HG03432 (cell line): ENCODE data around the gene ARHGAP22.

Source experiments
- ATAC-seq: cut with Tn5 transposase; IDR thresholded peaks from one replicate; pipeline ENCODE4 v1.9.1; 2021; ENCODE audit warnings: mild to moderate bottlenecking, moderate library complexity; ENCODE audit not compliant: unreplicated experiment

ARHGAP22 gene

DNA sequence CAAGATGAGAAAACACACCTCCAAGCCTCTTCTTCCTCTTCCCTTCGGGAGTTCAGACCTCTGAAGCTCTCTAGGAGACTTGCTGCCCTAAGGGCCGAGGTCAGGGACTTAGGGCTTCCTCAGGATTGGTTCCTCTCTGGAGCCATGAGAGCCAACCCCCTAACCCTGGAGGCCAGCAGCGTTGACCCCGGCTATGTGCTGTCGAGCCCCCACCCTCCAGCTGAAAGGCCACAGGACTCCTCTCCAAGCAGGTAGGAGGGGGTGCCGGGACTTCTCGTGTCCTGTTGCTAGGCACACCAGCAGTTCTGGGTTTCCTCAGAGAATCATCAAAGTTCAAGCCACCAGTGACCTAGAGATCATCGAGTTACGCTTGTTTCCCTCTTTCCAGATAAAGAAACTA lies 87.4 kb downstream of the ARHGAP22 start:
- ATAC-seq: no peak

DNA sequence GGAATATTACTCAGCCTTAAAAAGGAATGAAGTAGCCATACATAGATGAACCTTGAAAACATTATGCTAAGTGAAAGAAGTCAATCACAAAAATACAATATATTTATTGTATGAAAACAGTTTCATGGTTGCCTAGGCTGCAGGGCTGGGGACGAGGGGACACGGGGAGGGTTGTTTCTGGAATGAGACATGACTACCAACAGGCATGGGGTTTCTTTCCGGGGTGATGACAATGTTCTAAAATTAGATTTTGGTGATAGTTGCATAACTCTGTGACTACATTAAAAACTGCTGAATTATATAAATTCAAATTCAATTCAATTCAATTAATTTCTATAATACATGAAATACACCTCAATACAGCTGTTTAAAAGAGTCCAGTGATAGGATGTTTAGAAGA lies 88.0 kb downstream of the ARHGAP22 start:
- ATAC-seq: no peak

DNA sequence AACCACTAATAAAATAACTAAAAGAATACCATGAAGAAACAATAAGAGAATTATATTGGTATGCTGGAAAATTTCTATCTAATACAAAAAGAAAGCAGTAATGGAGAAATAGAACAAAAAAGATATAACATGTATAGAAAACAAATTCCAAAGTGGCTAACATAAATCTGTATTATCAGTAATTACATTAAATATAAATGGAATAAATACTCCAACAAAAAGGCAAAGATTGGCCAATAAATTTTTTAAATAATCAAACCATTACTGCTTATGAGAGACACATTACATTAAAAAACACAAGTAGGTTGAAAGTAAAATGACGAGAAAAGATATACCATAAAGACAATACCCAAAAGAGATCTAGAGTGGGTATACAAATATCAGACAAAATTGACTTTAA lies 90.0 kb downstream of the ARHGAP22 start:
- ATAC-seq: no peak

DNA sequence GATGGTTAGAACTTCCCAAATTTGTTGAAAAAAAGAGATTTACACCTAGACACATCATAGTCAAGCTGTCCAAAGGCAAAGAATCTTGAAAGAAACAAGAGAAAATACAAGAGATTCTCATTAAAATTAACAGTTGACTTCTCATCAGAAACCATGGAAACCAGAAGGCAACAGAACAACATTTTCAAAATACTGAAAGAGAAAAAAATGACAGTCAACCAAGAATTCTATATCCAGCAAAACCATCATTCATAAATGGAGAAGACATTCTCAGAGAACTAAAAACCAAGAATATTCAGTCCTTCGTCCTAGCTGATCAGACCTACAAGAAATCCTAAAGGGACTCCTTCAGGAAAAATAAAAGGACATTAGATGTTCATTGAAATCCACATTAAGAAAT lies 90.6 kb downstream of the ARHGAP22 start:
- no peak for ATAC-seq

DNA sequence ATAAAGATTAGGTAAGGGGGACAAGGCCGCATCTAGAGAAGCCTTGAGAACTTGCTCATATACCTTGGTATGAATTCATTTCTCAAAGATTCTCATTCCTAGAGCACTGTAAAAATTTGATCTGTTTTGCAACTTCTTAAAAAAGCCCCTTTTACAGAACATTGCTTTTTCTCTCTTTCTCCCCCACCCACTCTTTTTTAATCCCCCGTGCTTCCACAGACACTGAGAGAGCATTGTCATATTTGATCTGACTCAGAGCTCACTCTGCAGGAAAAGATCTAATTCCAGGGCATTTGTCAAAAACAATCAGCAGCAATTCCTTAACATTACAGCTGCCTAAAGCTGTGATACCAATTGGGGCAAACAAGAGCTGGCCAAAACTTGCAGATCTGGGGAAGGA lies 92.0 kb downstream of the ARHGAP22 start:
- no peak for ATAC-seq

DNA sequence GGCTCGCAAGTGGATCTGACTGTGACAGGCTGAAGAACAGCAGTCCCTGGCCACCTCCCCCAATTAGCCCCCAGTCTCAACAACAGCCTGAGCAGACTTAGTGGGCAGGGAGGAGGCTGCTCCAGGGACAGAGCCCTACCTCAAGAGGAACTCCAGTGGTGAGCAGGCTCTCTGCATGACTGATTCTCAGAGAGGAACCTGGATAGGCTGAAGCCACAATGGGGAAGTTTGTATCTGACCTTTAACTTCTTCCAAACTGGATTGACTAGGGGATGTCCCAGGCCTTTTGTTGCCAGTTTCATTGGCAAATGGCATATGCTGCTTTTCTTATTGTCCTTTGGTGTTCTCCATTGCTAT lies 93.0 kb downstream of the ARHGAP22 start:
- ATAC-seq: no peak

DNA sequence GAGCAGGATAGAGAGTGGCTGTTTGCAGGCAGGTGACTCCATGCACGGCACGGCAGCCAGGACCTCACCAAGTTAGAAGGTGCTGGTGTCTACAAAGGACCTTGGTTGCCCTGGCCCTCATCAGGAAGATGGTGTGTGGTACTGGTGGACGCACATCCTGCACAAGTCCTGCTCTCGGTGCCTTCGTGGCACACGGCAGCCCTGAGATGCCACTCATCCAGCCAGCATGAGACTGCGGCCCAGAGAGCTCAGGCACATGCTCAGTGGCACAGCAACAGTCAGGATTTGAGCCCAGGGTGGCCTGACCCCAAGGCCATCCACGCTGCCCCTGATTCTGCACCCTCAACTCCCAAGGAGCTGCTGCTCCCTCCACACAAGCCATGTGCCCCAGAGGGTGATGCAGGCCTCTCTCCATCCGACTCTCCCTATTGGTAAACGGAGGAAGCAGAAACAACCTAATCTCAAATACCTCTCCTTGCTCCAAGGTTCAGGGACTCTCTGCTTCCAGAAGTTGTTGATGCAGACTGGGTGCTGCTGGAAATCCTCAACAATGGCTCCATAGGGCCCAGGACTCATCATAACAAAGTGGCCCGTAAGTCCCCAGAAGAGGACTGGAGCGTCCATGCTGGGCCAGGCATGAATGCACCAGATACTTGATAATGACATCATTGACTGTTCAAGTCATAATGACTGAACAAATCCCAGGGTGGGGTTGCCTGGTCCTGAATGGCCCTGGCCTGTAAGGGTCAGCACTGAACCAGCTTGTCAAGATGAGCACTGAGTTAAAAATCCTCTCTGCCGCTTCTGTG lies 93.6 kb downstream of the ARHGAP22 start:
- ATAC-seq: no peak

DNA sequence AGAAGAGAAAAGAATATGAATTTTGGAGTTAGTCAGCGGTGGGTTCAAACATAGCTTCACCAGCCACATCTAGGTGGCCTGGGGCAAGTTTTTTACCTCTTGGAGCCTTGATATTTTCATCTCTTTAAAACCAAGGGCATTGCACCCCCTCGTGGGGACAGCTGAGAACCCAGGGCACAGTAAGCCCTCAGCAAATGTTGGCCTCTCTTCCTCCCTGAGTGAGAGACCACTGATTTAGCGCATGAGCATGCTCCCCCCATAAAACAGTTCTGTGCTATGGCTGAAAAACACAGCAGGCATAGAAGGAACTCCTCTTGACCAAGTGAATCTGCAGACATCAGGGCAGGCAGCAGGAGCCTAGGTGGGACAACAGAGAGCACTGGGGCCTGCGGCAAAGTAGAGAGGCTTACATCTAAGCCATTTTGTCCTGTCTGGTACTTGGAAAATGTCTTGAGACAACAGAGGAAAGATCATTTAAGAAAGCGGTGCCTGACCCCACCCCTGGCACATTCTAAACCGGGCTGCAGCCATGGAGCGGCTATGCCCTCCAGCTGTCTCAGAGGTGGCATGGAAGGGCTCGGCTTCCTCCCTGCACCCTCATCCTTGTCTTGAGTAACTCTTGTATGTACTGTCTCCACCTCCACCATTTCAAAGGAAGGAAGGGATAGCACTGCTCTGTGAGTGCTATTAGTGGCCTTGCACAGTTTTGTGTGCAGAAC lies 94.7 kb downstream of the ARHGAP22 start:
- no peak for ATAC-seq

DNA sequence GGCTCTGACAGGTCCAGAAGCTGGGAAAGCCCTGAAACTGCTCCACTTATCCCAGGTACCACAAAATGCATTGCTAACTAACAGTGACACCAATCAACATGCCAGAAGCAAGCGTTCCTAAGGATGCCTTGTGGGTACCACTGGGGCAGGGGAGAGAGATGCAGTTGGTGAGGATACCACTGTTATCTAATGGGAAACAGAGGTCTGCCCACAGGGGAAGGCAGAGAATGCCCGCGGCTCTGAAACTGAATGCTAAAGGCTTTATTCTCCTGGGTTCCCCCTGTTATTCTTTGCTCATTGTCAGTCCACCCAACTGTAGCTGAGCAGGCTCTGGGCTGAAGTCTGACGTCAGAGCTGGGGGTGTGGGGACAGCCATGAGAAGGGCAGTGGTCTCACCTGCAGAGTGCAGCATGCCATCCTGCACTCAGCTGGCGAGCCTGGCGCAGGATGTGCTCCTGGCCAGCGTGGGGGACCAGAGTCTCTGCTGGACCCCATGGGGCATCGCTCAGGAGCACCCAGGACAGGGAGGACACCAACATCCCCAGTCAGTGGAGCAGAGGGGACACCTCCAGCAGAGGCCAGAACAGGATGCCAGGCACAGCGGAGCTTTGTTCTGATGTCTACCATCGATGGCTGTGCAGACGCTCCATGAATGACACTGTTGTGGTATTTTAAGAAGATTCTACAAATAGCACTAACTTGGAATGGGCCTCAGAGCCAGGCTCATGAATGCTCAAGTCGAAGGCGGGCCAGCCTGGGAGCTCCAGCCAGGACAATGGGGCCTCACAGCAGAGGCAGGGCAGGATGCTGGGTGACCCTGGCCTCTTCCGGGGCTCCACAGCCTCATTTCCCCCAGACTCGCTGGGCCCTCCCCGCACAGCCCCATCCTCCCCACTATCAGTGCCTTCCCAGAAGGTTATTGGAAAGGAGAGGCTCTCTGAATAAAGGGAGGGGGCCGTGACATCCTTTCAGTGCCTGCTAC lies 95.8 kb downstream of the ARHGAP22 start:
- ATAC-seq: no peak

DNA sequence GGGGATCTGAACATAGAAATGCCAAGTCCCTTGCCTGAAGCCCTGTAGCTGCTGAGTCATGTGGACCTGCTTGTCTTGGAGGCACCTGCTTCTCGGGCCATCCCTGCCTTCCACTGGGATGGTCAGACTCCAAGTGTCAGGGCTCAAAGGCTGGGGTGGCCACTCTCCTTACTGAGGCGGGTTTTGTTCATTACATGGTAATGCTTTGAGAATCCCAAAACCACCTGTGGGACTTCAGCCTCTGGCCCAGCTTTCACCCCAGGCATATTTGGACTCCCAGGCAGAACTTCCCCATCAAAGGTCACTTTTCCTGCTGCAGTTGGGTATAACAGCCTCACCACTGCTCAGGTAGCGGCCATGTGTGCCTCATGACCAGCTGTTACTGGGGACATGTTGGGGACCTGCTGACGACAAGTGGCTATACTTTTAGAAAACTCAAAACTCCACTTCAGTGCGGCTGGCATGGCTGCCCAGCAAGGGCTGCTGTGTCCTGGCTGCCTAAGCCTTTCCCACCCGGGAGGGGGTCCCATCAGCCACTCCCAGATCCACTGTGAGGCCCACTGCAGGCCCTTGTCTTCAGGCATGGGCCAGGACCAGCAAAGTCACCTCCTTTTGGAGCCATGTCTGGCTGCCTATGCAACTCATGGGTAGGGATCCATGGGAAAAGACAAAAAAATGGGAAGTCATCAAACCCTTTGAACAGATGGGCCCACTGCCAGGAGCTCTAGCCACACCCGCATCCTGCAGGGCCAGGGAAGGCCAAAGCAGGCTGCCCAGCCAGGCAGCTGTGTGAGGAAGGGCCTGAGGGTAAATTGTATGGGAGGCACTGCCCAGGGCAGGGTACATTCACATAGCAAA lies 96.7 kb downstream of the ARHGAP22 start:
- ATAC-seq: no peak

DNA sequence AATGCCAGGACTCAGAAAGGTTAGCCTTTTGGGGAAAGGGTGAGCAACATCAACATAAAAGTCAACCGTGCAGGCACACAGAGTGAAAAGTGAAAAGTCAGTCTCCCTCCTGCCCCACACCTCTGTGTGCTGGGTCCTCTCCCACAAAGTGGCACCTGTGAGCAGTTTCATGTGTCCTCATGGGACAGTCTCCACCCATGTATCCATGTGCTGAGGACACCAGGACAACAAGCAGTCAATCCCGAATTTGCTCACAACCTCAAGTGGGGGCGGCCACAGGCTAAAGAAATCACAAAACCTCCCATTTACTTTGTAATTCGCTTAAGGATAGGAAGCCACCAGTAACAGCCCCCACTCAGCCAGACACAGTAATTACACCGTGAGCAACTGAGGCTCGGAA lies 97.4 kb downstream of the ARHGAP22 start:
- ATAC-seq: no peak

DNA sequence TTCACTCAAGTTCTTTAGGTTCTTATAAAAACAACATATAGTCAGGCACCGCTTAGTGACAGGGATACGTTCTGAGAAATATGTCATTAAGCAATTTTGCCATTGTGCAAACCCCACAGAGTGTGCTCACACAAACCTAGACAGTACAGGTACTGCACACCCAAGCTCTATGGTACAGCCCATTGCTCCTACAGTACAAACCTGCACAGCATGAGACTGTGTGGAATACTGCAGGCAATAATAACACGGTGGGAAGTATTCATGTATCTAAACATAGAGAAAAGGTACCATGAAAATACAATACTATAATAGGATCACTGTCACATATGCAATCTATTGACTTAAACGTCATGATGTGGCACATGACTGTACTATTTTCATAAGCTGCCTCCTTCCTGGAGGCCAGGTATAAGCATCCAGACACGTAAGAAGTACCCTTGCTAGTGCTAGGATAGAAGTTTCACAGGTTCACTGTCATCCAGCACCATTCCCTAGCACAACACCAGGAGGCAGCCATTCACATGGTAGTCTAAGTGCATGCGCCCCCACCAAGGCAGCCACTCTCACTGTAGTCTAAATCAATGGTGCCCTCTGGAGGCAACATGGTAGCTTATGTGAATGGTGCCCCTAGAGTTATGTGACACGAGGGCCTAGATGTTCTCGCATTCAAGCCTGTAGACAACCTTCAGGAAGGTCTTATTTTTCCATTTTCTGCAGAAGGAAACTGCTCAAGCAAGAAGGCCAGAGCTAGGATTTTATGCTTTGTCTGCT lies 98.5 kb downstream of the ARHGAP22 start:
- ATAC-seq: no peak

DNA sequence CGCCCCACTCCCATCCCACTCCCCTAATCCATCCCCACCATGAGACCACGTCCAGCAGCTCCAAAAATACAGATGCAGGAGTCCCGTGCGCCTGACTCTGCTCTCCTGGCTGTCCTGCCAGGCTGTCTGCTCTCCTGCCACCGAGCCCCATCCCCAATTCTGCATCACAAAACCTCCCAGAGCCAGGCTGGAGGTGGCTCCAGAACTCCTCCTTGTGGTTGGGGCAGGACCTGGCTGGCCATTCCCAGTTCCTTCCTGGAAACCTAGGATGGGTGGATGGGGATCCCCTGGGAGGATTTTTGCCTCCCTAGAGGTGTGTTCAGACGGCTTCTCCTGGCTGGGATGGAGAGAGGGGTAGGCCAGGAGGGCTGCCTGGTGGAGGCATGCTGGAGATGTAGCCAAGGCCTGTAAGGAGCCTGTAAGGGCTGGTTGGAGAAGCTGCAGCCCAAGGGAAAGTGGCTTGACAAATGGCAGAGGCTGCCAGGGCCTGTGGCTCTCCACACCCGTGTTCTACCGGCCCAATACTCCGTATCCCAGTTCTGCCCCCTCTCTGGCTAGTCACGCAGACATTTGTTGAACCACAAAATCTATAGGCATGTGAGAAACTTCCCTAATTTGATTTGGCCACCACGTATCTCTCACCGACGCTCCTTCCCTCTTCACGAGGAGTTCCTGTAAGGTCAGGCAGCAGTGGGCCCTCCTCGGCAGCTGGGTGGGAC lies 99.3 kb downstream of the ARHGAP22 start:
- no peak for ATAC-seq

DNA sequence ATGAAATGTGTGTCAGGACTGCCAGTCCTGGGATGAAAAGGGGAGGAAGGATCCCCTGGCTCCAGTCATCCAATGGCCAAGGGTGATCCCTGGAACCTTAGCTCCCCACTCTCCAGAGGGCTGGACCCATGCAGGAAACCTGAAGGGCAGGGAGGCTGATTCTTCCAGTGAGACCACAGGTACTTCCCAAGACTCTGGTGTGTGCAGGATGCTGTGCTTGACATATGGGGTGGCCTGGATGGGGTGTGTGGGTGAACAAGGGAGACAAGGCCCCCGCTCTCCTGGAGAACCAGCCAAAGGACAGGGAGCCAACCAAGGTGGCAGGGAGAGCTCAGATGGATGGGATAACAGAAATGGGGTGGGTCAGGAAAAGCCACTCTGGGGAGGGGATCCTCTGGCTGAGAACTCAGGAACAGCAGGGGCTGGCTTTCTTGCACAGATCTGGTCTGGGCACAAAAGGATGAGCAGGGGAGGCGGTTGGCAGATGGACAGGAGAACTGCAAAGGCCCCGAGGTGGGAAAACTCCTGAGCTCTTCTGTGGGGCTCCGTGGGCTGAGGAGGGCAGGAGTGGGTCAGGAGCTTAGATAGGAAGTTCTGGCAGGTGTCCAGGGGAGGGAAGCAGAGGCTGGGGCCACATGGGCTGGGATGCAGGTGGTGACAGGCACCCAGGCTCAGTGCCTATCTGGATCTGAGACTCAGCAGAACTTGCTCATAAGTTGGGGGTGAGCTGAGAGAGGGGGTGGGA lies 100.6 kb downstream of the ARHGAP22 start:
- no peak for ATAC-seq

DNA sequence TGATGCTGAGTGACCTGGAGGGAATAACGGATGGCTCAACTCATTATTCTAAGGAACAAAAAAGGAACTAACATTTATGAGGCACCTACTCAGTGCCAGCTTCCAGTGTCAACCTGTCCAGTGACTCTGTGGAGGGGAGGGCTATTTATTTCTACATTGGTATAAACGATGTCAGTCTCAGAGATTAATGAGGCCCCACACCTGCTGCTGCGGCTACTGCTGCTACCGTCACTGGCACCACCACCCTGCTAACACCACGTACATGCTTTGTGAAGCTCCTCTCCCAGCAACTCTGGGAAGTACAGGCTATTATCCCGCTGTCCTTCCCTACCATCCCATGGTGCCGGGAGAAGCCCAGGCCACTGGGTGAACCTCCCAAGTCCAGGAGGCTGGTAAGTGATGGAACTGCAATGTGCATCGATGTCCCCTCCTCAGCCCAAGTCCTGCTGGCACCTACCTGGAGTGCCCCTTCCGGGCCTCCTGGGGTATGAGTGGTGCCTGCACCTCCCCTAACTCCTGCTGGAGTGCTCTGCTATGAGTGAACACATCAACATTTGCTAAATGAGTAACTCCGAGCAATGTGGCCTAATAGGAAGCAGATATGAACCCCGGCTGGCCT lies 101.5 kb downstream of the ARHGAP22 start:
- ATAC-seq: no peak

DNA sequence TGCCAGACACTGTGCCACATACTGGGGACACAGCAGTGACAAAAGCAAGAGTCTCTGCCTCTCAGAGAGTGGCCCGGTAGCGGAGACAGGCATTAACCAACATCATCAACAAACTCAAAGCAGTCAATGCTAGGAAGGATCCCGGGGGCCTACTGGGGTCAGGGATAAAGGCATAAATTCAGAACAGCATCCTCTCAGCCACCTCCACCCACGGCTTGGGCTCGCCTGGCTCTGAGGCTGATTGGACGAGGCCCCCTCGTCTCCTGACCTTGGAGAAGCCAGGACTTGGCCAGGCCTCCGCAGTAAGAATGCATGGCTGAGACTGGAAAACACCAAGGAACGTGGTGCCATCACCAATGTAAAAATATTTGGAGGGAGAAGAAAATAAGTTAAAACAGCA lies 102.1 kb downstream of the ARHGAP22 start:
- no peak for ATAC-seq

DNA sequence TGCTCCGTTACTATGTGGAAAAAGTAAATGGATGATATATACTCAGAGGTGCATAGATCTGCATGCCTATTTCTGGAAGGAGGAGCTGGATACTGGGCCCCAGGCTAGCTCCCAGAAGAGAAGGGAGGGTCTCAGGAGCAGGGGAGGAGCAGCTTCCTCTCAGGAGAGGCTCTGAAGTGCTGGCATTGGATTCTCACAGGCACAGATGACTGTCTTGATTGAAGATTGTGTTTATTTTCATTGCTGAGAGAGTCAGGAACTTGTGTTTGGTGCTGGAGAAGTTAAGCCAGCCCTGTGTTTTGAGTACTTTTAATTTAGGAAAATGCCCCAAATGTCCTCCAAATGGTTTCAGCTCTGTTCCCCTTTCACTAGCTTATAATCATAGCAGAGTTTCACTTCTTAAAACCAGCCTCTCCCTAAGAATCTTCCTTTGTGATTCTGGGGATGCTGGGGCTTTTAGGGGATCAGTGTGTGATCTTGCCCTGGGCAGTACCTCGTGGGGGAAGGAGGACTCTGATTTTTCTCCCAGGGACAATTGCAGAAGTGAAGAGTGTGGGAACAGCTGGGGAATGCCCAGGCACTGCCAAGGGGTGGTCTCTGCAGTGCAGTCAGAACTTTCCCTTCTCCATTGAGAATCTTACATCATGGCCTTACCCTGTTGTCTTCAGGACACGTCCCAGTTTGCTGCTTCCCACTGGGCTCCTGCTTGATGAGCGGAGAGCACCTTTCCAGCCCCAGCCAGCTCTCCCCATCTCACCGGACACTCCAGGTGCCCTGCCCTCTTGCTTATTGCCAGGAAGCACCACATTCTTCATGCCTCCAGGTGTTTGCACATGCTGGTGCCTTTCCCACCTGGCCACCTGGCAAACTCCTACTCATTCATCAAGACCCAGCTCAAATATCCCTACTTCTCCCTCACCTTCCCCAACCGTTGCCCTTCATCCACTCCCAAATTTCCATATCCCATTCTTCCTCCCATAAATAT lies 102.8 kb downstream of the ARHGAP22 start:
- ATAC-seq: no peak
